Calu3 (cell line): ENCODE measurements around the gene RIMBP3C. TPM values are rescaled to one million over a fixed set of nuclear protein-coding genes. Genes with fewer than 3 reads are reported as not detected.
"Not testable (repeated sequence)": the region's sequence is repeated elsewhere in the genome, so short reads cannot be mapped to it uniquely, and the experiment has no call there.

Experiments used
- BruUV-seq: library from RNA; stranded (reverse); fragments of 400-500 nt; replicated peaks from 2 replicates; lab custom pipeline; 2021; lab: Mats Ljungman, UMichigan
- CTCF ChIA-PET: fragments of 300-600 bp; sonication (Branson Sonifier 250); formaldehyde crosslinking; loops from one replicate; lab custom pipeline; 2022; ENCODE audit warnings: antibody characterized with exemption; lab: Charles Lee
- DNase-seq: peaks from one replicate; pipeline ENCODE4 v3.0.0; 2022
- H3K27ac Mint-ChIP-seq: one replicate; pipeline ENCODE4 v1.8.0; 2022; ENCODE audit warnings: mixed read lengths; ENCODE audit not compliant: unreplicated experiment
- H3K27me3 Mint-ChIP-seq: one replicate; pipeline ENCODE4 v1.8.0; 2022; ENCODE audit warnings: mixed read lengths; ENCODE audit not compliant: unreplicated experiment
- H3K36me3 Mint-ChIP-seq: one replicate; pipeline ENCODE4 v1.8.0; 2022; ENCODE audit warnings: mild to moderate bottlenecking, moderate library complexity, mixed read lengths; ENCODE audit not compliant: insufficient read depth, unreplicated experiment
- H3K4me1 Mint-ChIP-seq: one replicate; pipeline ENCODE4 v1.8.0; 2022; ENCODE audit warnings: mild to moderate bottlenecking, low read depth, mixed read lengths; ENCODE audit not compliant: unreplicated experiment
- H3K4me3 Mint-ChIP-seq: one replicate; pipeline ENCODE4 v1.8.0; 2022; ENCODE audit warnings: mild to moderate bottlenecking, low read depth, moderate library complexity, mixed read lengths; ENCODE audit not compliant: unreplicated experiment
- H3K9me3 Mint-ChIP-seq: one replicate; pipeline ENCODE4 v1.8.0; 2022; ENCODE audit warnings: low read depth, mixed read lengths; ENCODE audit not compliant: unreplicated experiment
- CTCF ChIP-seq: fragments of 200-600 bp; IDR thresholded peaks from one replicate; pipeline ENCODE4 v1.8.0; 2022; ENCODE audit warnings: antibody characterized with exemption; ENCODE audit not compliant: unreplicated experiment
- intact Hi-C: fragments of 100-400 bp; cut with micrococcal nuclease; formaldehyde crosslinking; loops from one replicate; pipeline ENCODE4 v1.10.0; 2022; ENCODE audit not compliant: unreplicated experiment
- total RNA-seq: library from RNA; stranded (reverse); gene quantifications from 2 replicates; pipeline ENCODE4 v1.2.3, GENCODE V29; 2022

Gene RIMBP3C
- total RNA-seq, 1 experiment from 2014 or later, result not detected

- H3K27ac Mint-ChIP-seq, result peak within 1 kb of the TSS; percentile 88
- no peaks in the 10 kb centered on the region for H3K27me3 Mint-ChIP-seq
- intact Hi-C loops, result no loop called here
- H3K9me3 Mint-ChIP-seq, result no peaks in the 10 kb centered on the region
- H3K4me3 Mint-ChIP-seq, result peak within 1 kb of the TSS; percentile 91
- BruUV-seq, result no TSS peak
- H3K36me3 Mint-ChIP-seq, result peaks cover 36% of the 10 kb centered on the region
- DNase-seq, result peak; percentile 90
- H3K4me1 Mint-ChIP-seq, result peaks cover 38% of the 10 kb centered on the region
- CTCF ChIA-PET, result no interaction called here
- TF ChIP-seq CTCF, result no peak
Measured at GRCh38 chr22:21567456-21568346, 16.4 kb upstream of the RIMBP3C start, which contains the start of gene UBE2L3. Gene UBE2L3, plus strand, starts transcription at chr22:21567714. Its CDS starts 31 bp downstream, at chr22:21567745.

DNA sequence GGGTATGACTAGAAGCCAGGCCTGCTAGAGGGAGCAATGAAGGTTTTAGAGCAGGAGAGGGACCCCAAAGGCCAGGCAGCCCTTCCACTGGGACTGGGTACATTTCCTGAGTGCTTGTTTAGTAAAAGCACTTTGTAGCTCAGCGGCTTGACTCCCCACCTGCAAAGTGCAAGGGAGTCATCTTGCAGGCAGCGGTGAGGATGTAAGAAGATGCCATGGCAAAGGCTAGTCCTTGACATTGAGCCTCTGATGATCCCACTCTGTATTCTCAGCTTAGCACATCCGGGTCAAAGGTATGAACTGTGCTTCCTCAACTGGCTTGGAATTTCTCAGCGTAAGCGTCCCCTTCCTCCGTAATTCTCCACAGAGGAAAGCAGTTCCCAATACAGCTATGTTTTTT, 13.2 kb upstream of the RIMBP3C start:
- no peak for DNase-seq
- no peak for TF ChIP-seq CTCF
- Mint-ChIP-seq H3K36me3 (peaks cover 26% of the 10 kb centered on the region), H3K9me3 (no peaks in the 10 kb centered on the region), H3K27me3 (peaks cover 17% of the 10 kb centered on the region), H3K4me1 (peaks cover 10% of the 10 kb centered on the region), H3K27ac (no peak overlapping the region), H3K4me3 (no peak overlapping the region)
- intact Hi-C loops, result no loop called here
- CTCF ChIA-PET, result no interaction called here
- no TSS peak for BruUV-seq

- Mint-ChIP-seq H3K9me3 (no peaks in the 10 kb centered on the region), H3K27me3 (peaks cover 17% of the 10 kb centered on the region), H3K4me3 (no peak overlapping the region), H3K4me1 (peaks cover 5% of the 10 kb centered on the region), H3K36me3 (peaks cover 21% of the 10 kb centered on the region), H3K27ac (no peak overlapping the region)
- intact Hi-C loops, result no loop called here
- no TSS peak for BruUV-seq
- CTCF ChIA-PET, result no interaction called here
- no peak for DNase-seq
- TF ChIP-seq CTCF, result no peak
Measured at GRCh38 chr22:21563912-21564311, 12.7 kb upstream of the RIMBP3C start.

GRCh38 chr22:21560657-21561056, 9.4 kb upstream of the RIMBP3C start:
- BruUV-seq, H3K9me3 Mint-ChIP-seq, H3K36me3 Mint-ChIP-seq, H3K4me1 Mint-ChIP-seq, H3K4me3 Mint-ChIP-seq, intact Hi-C loops, CTCF ChIA-PET, DNase-seq, H3K27ac Mint-ChIP-seq: not testable (repeated sequence)
- peaks cover 17% of the 10 kb centered on the region for H3K27me3 Mint-ChIP-seq

DNA sequence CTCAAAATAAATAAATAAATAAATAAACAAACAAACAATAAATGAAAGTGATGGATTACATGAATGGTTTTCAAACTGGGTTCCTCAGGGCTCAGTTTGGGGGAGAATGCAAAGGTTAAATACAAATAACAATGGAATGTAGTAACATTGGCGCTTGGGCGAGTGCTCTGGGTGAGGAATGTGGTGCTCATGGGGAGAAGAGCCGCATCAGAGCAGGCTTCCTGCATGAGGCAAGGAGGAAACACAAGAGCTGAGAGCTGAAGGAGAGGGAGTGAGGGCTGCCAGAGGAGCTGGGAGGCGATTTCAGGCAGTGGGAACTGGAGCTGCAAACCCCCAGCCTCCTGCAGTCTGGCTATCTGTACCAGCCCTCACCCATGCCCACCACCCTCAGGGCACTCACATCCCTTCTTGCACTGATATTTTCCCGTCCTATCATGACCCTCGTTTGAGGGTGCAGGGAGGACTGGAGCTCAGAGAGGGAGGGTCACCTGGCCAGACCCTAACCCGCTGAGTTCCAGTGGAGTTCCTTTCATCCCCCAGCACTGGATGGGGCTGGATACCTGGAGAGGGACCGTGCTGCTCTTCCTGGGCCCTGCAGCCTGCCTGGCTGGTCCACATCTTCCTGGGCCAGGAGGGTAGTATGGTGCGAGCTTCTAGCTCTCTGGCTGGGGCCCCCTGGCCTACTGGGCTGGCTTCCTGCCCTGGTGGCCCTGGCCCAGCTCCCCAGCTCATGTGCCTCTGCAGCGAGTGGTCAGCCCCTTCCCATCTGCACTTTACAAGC, 8.3 kb upstream of the RIMBP3C start:
- DNase-seq, CTCF ChIA-PET, H3K9me3 Mint-ChIP-seq, H3K27ac Mint-ChIP-seq, H3K36me3 Mint-ChIP-seq, intact Hi-C loops, H3K4me3 Mint-ChIP-seq, H3K4me1 Mint-ChIP-seq, BruUV-seq: not testable (repeated sequence)
- peaks cover 17% of the 10 kb centered on the region for H3K27me3 Mint-ChIP-seq

- H3K9me3 Mint-ChIP-seq, H3K4me3 Mint-ChIP-seq, DNase-seq, intact Hi-C loops, H3K4me1 Mint-ChIP-seq, H3K36me3 Mint-ChIP-seq, H3K27me3 Mint-ChIP-seq, BruUV-seq, CTCF ChIA-PET, H3K27ac Mint-ChIP-seq: not testable (repeated sequence)
Measured at GRCh38 chr22:21550678-21551047, 598 bp downstream of the RIMBP3C start.

- BruUV-seq, intact Hi-C loops, CTCF ChIA-PET, DNase-seq, H3K27ac Mint-ChIP-seq, H3K36me3 Mint-ChIP-seq, H3K27me3 Mint-ChIP-seq, H3K9me3 Mint-ChIP-seq, H3K4me3 Mint-ChIP-seq, H3K4me1 Mint-ChIP-seq: not testable (repeated sequence)
Measured at GRCh38 chr22:21550008-21550677, 1.1 kb downstream of the RIMBP3C start.
